Keratinocyte (primary cell): ENCODE measurements around the gene PLXNB1. TPM values are rescaled to one million over a fixed set of nuclear protein-coding genes. Genes with fewer than 3 reads are reported as not detected.

Source experiments
- DNase-seq: peaks from one replicate; pipeline ENCODE4 v3.0.0-alpha.2; 2011; ENCODE audit warnings: low read depth, missing footprints, low spot score
- FAIRE-seq: peaks from 2 replicates; lab custom pipeline; 2011; peaks lifted over from hg19 to GRCh38; lab: Jason Lieb, UNC
- H2AFZ ChIP-seq: 2 replicates; pipeline ENCODE4 v1.6.0; 2012; ENCODE audit warnings: low read length, control low read depth, inconsistent platforms; ENCODE audit not compliant: control insufficient read depth
- H3K27ac ChIP-seq: 2 replicates; pipeline ENCODE4 v1.5.1; 2011; ENCODE audit warnings: low read length; ENCODE audit not compliant: control insufficient read depth, insufficient read depth
- H3K27me3 ChIP-seq: 3 replicates; pipeline ENCODE4 v1.6.0; 2011; ENCODE audit warnings: low read length; ENCODE audit not compliant: control insufficient read depth, insufficient read depth; ENCODE audit errors: extremely low read depth
- H3K36me3 ChIP-seq, 2 experiments: 2 replicates in 1 of 2; 3 replicates in 1 of 2; pipeline ENCODE4 v1.5.1; 2011; ENCODE audit warnings: low read length in 2 of 2, mild to moderate bottlenecking in 1 of 2; ENCODE audit not compliant: control insufficient read depth in 2 of 2, insufficient read depth in 2 of 2; ENCODE audit errors: extremely low read depth in 1 of 2
- H3K4me1 ChIP-seq: 3 replicates; pipeline ENCODE4 v1.5.1; 2011; ENCODE audit warnings: low read length; ENCODE audit not compliant: control insufficient read depth, insufficient read depth; ENCODE audit errors: extremely low read depth
- H3K4me2 ChIP-seq: 3 replicates; pipeline ENCODE4 v1.6.0; 2011; ENCODE audit warnings: low read depth, low read length; ENCODE audit not compliant: control insufficient read depth, insufficient read depth; ENCODE audit errors: extremely low read depth
- H3K4me3 ChIP-seq, 3 experiments: fragments of 200-600 bp in 1 of 3; sonication (generic) in 1 of 3; 2 replicates in 2 of 3; 3 replicates in 1 of 3; pipeline ENCODE4 v1.5.1; 2011 to 2016; ENCODE audit warnings: low read length in 3 of 3, mild to moderate bottlenecking in 3 of 3, control low read depth in 2 of 3, inconsistent platforms in 1 of 3, low read depth in 1 of 3, mixed read lengths in 1 of 3, mixed run types in 1 of 3, moderate library complexity in 1 of 3; ENCODE audit not compliant: control insufficient read depth in 2 of 3, insufficient read depth in 2 of 3; ENCODE audit errors: extremely low read depth in 1 of 3
- H3K79me2 ChIP-seq: 2 replicates; pipeline ENCODE4 v1.6.0; 2012; ENCODE audit warnings: low read length; ENCODE audit not compliant: control insufficient read depth, insufficient read depth
- H3K9ac ChIP-seq: 3 replicates; pipeline ENCODE4 v1.6.0; 2011; ENCODE audit warnings: low read length; ENCODE audit not compliant: control insufficient read depth, insufficient read depth; ENCODE audit errors: extremely low read depth
- H3K9me1 ChIP-seq: 3 replicates; pipeline ENCODE4 v1.6.0; 2011; ENCODE audit warnings: low read length; ENCODE audit not compliant: control insufficient read depth, insufficient read depth; ENCODE audit errors: extremely low read depth
- H3K9me3 ChIP-seq: 2 replicates; pipeline ENCODE4 v1.5.1; 2012; ENCODE audit warnings: low read depth, low read length; ENCODE audit not compliant: control insufficient read depth
- H4K20me1 ChIP-seq: 3 replicates; pipeline ENCODE4 v1.6.0; 2011; ENCODE audit warnings: low read length; ENCODE audit not compliant: control insufficient read depth, insufficient read depth; ENCODE audit errors: extremely low read depth
- EZH2 ChIP-seq: IDR thresholded peaks from one replicate; pipeline ENCODE4 v1.6.1; 2012; ENCODE audit warnings: inconsistent platforms, mild to moderate bottlenecking, low read length, moderate library complexity
- dilution Hi-C: fragments of 300-500 bp; cut with MboI; formaldehyde crosslinking; loops from one replicate; pipeline ENCODE4 v1.7.0; 2020; ENCODE audit warnings: low sequenced_read_pairs; ENCODE audit not compliant: extremely low pct_ligation_motif_present
- polyA plus RNA-seq, 5 experiments: library from polyadenylated mRNA; depleted of rRNA in 3 of 5; stranded (reverse) in 3 of 5; stranded (forward) in 1 of 5; unstranded in 1 of 5; fragments of >200 nt; gene quantifications; 1 replicate in 1 of 5; 2 replicates in 3 of 5; 3 replicates in 1 of 5; pipeline versions ENCODE4 v1.2.1 to v1.2.3, GENCODE V29; 2011 to 2012; ENCODE audit warnings: missing spikeins in 2 of 5, low read depth in 1 of 5, low replicate concordance in 1 of 5
- small RNA-seq, 3 experiments: library from RNA; depleted of rRNA; stranded (forward); fragments of <200 nt; gene quantifications; one replicate each; pipeline ENCODE3, GENCODE V24; 2012; ENCODE audit warnings: low read depth in 3 of 3, low replicate concordance in 1 of 3; ENCODE audit not compliant: insufficient read length in 3 of 3
- TF ChIP-seq, protein P1 (sequence below), 3 experiments: IDR thresholded peaks in 1 of 3; conservative IDR thresholded peaks in 1 of 3; optimal IDR thresholded peaks in 1 of 3; 2 replicates in 2 of 3; 3 replicates in 1 of 3; pipeline versions ENCODE3 to v1.5.1; 2011; ENCODE audit warnings: low read length in 3 of 3, mild to moderate bottlenecking in 3 of 3, moderate library complexity in 2 of 3, control low read depth in 1 of 3, inconsistent platforms in 1 of 3; ENCODE audit not compliant: insufficient read depth in 2 of 3; ENCODE audit errors: extremely low read depth in 1 of 3

Gene PLXNB1
- polyA plus RNA-seq, 1 donor (not counting 4 experiments of a cell fraction or from before 2014, with no cell fraction given) = 83.0 TPM

DNA sequence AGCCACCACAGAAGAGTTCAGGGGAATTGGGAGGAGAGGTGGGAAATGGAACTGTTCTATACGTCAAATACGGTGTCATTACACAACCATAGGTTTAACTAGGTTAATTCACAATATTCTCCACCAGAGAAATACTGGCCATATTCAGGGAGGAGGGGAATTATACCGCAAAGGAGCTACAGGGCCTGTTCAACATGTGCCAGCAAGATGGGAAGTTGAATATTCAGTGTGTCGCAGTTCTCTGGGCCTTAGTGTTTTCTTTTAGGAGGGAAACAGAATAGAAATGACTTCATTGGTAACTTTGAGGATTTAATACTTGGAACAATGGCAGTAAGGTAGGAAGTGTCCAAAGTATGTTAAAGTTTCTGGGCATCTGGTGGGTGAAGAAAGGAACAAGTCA lies 75.9 kb downstream of the PLXNB1 start:
- Histone ChIP-seq H2AFZ (no peak overlapping the region), H3K36me3 (no peaks in the 10 kb centered on the region), H3K4me1 (peaks cover 9% of the 10 kb centered on the region), H3K4me2 (no peak overlapping the region), H4K20me1 (no peaks in the 10 kb centered on the region), H3K9me1 (no peaks in the 10 kb centered on the region), H3K79me2 (no peaks in the 10 kb centered on the region), H3K27me3 (no peaks in the 10 kb centered on the region), H3K4me3 (no peak overlapping the region), H3K9ac (no peak overlapping the region), H3K27ac (no peak overlapping the region), H3K9me3 (peaks cover 2% of the 10 kb centered on the region)
- dilution Hi-C loops = no loop called here
- FAIRE-seq = no peak
- TF ChIP-seq, protein P1, sequence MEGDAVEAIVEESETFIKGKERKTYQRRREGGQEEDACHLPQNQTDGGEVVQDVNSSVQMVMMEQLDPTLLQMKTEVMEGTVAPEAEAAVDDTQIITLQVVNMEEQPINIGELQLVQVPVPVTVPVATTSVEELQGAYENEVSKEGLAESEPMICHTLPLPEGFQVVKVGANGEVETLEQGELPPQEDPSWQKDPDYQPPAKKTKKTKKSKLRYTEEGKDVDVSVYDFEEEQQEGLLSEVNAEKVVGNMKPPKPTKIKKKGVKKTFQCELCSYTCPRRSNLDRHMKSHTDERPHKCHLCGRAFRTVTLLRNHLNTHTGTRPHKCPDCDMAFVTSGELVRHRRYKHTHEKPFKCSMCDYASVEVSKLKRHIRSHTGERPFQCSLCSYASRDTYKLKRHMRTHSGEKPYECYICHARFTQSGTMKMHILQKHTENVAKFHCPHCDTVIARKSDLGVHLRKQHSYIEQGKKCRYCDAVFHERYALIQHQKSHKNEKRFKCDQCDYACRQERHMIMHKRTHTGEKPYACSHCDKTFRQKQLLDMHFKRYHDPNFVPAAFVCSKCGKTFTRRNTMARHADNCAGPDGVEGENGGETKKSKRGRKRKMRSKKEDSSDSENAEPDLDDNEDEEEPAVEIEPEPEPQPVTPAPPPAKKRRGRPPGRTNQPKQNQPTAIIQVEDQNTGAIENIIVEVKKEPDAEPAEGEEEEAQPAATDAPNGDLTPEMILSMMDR (optimal IDR thresholded peaks at IDR 0.05 in 1 of 3, IDR thresholded peaks at IDR 0.05 in 1 of 3, conservative IDR thresholded peaks at IDR 0.05 in 1 of 3; ENCODE audit: extremely low read depth in 1 of 3, insufficient read depth in 2 of 3, low read length in 3 of 3) = no peak
- no peak for TF ChIP-seq EZH2
- no peak for DNase-seq

Small RNA genes within 50 kb of the gene (small RNA-seq; reads per million reads assigned to genes)
- 0 reads per million in 3 experiments for gene RN7SL321P

Other genes with a start within 250 kb of the PLXNB1 start
- 1.7 to 6.2 TPM (median 5.5 TPM) in 3 replicates for gene CDC25A, start 241.7 kb downstream of the PLXNB1 start, polyA plus RNA-seq
- gene CAMP, start 206.6 kb downstream of the PLXNB1 start, polyA plus RNA-seq = 0.37 to 0.95 TPM (median 0.66 TPM) in 3 replicates
- 9.1 to 12.2 TPM (median 9.6 TPM) in 3 replicates for gene ZNF589, start 189.0 kb downstream of the PLXNB1 start, polyA plus RNA-seq
- 22.1 to 38.0 TPM (median 22.4 TPM) in 3 replicates for gene NME6, start 128.7 kb downstream of the PLXNB1 start, polyA plus RNA-seq
- not detected in 3 replicates for gene SPINK8, start 96.4 kb downstream of the PLXNB1 start, polyA plus RNA-seq
- not detected in 3 replicates for gene FBXW12, start 57.9 kb downstream of the PLXNB1 start, polyA plus RNA-seq
- gene CCDC51, start 10.0 kb upstream of the PLXNB1 start, polyA plus RNA-seq = 27.9 to 28.8 TPM (median 28.4 TPM) in 3 replicates
- gene TMA7, start 10.2 kb upstream of the PLXNB1 start, polyA plus RNA-seq = 190 to 418 TPM (median 306 TPM) in 3 replicates
- gene ATRIP, start 16.7 kb upstream of the PLXNB1 start, polyA plus RNA-seq = 8.6 to 9.7 TPM (median 9.1 TPM) in 3 replicates
- gene SHISA5, start 74.1 kb upstream of the PLXNB1 start, polyA plus RNA-seq = 94.4 to 159 TPM (median 95.5 TPM) in 3 replicates
- gene PFKFB4, start 126.7 kb upstream of the PLXNB1 start, polyA plus RNA-seq = 15.1 to 22.0 TPM (median 16.2 TPM) in 3 replicates
- 5.7 to 10.0 TPM (median 6.3 TPM) in 3 replicates for gene UCN2, start 133.7 kb upstream of the PLXNB1 start, polyA plus RNA-seq
- gene COL7A1, start 165.2 kb upstream of the PLXNB1 start, polyA plus RNA-seq = 59.4 to 91.3 TPM (median 74.4 TPM) in 3 replicates
- 417 to 473 TPM (median 440 TPM) in 3 replicates for gene UQCRC1, start 179.6 kb upstream of the PLXNB1 start, polyA plus RNA-seq
- gene TMEM89, start 191.7 kb upstream of the PLXNB1 start, polyA plus RNA-seq = not detected in 3 replicates
- 24.9 to 35.7 TPM (median 34.5 TPM) in 3 replicates for gene SLC26A6, start 205.4 kb upstream of the PLXNB1 start, polyA plus RNA-seq
- 0.25 to 0.53 TPM (median 0.31 TPM) in 3 replicates for gene CELSR3, start 232.8 kb upstream of the PLXNB1 start, polyA plus RNA-seq